Right forelimb (tissue), 1 donor: ENCODE results near the gene FBXO41.
A peak's percentile ranks its signal among the peaks of the same experiment; 100 is the strongest.

Experiments
- DNase-seq: peaks from one replicate; pipeline ENCODE4 v3.0.0-alpha.2; 2018

Gene FBXO41

DNA sequence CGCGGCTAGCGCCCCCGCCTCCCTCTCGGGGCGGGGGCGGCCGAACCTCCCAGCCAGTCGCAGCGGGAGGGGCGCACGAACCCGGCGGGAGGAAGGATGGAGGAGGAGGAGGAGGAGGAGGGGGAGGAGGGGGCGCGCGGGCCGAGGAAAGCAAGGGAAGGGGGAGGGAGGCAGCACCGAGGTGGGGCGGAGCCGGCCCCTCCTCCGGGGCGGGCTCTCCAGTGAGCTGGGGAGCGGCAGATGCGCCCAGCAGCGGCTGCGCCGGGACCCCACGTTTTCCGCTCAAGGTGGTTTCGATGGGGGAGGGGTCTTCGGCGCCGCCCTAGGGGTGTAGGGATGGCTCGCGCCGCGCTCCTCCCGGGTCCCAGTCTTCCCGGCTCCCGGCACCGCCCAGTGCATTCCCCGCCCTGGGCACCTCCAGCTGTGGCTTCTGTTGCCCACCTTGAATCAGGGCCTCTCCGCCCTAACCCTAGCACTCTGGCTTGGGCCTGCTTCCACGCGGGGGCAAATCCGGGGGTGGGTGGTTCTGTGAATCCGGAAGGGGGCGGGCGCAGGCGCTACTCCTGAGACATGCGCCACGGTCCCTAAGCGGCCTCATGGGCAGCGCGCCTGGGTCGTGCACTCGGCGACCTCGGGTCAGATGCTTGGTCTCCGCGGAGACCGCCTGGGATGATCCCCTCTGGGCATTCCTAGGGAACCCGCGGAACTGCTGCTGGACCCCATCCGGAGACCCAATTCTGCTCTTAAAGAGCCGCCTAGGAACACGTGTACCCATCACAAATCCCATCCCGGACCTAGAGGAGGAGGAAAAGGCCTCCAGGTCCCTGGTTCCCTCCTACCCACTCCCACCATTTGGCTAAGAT lies at the start of gene FBXO41:
Gene FBXO41 (minus strand): TSS at position 183 of the 863 bp plus-strand sequence. CDS start 14,848 bp downstream, outside the sequence.
- no peak for DNase-seq

DNA sequence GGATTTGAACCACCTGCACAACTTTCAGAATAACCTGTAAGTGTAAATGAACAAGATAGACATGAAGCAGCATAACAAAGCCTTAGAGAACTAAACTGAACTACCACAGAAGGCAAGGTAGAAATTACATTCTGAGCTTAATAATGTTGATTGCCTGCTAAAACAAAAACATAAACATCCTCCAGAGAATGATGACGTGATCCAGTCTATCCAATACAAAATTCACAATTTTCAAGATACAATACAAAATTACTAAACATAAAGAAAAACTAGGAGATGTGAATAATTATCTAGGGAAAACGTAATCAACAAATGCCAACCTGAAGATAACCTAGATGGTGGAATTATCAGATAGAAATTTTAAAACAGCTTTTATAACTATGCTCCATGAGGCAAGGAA lies 49.8 kb upstream of the FBXO41 start:
- no peak for DNase-seq

DNA sequence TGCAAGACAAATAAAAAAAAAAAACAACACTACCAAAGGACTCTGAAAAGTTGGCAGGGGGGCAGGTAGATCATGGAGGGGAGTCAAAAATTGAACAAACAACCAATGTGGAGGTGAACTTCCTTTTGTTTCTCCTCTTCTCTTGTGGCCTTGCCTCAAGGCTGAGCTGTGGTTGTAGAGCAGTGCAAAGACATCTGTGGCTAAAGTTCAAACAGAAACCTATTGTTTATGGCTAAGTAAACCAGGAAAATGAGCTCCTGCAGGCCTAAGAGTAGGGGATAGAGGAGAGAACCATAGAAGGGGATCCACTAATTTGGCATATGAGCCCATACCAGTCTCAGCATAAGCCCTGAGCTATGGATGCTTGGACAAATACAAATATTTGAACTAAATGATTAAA lies 49.3 kb upstream of the FBXO41 start:
- no peak for DNase-seq

- DNase-seq: no peak
These were observed 39.9 kb upstream of the FBXO41 start for GRCh38 chr2:73324126-73324725.

- DNase-seq: no peak
These were observed 39.3 kb upstream of the FBXO41 start for GRCh38 chr2:73323551-73323950.

DNA sequence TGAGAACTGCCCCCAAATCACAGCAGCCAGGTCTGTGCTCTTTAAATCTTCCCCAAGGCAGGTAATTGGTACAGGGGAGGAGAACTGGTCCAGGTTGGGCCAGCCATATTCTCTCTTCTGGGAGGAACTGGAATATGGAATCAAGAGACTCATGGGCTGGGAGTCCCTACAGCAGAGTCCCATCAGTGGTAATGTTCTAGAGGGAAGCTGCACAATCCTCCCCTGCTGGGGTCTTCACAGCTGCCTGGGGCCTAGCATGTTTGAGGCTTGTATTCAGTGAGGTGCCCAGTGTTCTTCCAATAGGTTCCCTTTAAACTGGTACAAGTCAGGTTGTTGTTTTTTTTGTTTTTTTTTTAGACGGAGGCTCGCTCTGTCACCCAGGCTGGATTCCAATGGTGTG lies 30.2 kb upstream of the FBXO41 start:
- no peak for DNase-seq

DNA sequence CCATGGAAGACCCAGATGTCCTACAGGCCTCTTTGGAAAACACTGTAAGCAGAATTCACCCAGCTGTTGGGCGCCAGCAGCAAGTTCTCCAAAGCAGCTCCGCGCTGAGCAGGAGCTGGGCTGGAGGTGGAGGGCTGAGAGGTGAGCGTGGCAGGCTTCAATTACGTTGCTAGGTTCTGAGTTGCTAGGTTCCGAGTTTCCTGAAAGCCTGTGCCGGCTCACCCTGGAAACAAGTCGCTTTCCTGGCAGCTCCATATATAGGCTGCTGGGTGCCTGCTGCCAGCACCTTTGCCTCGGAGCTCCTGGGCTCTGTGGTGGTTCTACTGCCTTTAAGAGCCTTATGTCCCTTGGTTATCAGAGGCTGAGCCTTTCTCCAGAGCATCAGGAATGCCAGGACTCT lies 23.4 kb upstream of the FBXO41 start:
- no peak for DNase-seq

DNA sequence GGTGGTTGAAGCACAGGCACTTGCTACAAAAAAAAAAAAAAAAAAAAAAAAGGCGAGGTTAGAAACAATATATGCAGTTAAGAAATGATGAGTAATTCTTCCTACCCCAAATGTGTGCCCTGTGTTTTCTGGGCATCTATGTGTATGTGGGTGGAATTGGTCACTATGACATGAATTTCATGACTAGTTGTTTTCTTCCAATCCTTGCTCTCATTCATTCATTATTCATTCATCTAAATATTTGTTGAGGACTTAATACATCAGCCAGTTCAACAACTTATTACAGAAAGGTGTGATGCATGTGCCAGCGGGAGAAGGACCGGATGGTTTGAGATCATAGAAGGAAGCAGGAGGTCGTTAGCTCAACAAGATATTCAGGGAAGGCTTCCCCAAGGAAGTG lies 17.4 kb upstream of the FBXO41 start:
- no peak for DNase-seq

DNA sequence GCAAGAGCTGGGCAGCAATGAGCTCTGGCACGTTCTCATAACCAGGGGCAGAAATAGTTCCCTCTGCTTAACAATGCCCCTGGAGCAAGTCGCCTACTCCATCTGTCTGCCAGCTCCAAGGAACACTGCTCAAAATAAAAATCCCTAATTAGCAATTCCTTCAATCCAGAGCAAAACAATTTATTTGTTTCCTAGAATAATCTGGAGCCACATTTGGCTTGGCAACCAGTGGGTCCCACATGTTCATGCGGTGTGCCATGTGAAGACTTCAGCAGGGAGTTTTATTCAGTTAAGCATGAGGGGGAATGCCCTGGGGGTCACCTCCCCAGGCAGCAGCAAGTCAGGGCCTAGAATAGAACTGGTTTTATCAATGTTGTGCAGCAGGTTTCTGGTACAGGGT lies 16.6 kb upstream of the FBXO41 start:
- no peak for DNase-seq

- no peak for DNase-seq
These were observed 13.3 kb upstream of the FBXO41 start for GRCh38 chr2:73297586-73297985.

- no peak for DNase-seq
These were observed 12.9 kb upstream of the FBXO41 start for GRCh38 chr2:73297151-73297559.

DNA sequence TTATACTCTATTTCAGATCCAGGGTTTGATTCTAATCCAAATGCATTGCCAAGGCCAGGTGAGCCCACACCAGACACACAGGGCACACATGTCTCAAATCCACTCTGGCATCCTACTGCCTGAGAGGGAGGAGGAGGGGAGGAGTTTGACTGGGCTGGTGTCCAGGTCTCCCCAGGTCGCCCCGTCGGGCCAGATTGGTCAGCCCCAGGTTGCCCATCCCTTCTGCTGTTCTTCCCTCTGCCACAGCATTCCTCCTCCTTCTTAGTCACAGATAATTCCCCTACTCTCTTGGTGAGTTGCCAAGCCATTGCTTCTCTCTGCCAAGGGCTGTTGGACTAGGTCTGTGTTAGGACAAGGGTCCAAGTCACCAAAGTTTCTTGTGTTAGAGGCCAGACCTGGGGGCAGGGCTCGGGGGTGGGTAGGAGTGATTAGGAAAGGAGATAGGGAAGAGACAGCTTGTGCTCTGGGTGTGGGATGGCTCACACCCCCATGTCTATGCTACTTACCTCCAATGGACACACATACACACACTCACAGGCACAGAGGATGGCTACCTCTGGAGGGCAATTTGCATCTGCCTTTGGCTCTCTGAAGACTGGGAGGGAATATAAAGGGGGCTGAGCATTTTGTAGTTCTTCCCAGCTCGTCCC lies 11.6 kb upstream of the FBXO41 start:
- DNase-seq: no peak

GRCh38 chr2:73294239-73294638 lies 10.0 kb upstream of the FBXO41 start:
- no peak for DNase-seq

DNA sequence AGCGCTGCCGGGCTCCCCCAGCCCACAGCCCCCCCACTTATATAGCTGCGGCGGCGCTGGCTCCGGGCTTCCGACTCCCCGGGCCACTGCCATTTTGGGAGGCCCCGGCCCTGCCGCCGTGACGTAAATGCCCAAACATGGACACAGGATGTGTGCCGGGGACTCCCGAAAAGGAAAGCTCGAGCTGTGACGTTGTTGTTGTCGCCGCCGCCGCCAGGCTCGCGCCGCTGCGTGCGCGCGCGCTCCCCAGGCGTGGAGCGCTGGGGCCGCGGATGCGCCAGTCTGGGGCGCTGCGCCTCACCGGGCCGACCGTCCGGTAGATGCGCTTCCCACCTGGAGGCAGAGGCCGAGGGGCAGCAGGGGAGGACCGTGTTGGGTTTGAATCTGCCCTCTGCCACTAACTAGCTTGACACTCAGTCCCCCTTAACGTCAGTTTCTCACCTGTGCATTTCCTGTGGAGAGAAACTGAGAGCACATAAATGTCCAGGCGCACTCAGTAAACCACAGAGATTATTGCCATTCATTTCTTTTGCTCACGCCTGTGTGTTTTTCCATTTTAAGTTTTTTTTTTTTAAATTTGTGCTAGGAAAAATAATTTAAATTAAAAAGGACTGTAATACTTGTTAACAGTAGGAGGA lies 9.4 kb upstream of the FBXO41 start, which contains the start of gene EGR4:
Gene EGR4 (minus strand): TSS at position 15 of the 638 bp plus-strand sequence. CDS start 231 bp downstream, outside the sequence.
- DNase-seq: peak; percentile 45

- no peak for DNase-seq
These were observed 8.7 kb upstream of the FBXO41 start for GRCh38 chr2:73292906-73293533.

GRCh38 chr2:73292316-73292905 lies 8.1 kb upstream of the FBXO41 start:
- no peak for DNase-seq

- DNase-seq: peak; percentile 41
These were observed 7.4 kb upstream of the FBXO41 start for GRCh38 chr2:73291461-73292315.

- DNase-seq: peak; percentile 84
These were observed 6.8 kb upstream of the FBXO41 start for GRCh38 chr2:73291093-73291460.

GRCh38 chr2:73290049-73290839 lies 6.0 kb upstream of the FBXO41 start:
- DNase-seq: no peak

- no peak for DNase-seq
These were observed 5.0 kb upstream of the FBXO41 start for GRCh38 chr2:73289304-73289703.
